B cell (primary cell): ENCODE data around the gene PGAP3. TPM values are rescaled to one million over a fixed set of nuclear protein-coding genes. Genes with fewer than 3 reads are reported as not detected.

ENCODE experiments used
- ATAC-seq: fragments of 200-7000 bp; cut with Tn5 transposase; one replicate; pipeline ENCODE4 v1.10.0; 2021; ENCODE audit warnings: low read depth, mild to moderate bottlenecking, moderate number of reproducible peaks, moderate library complexity
- CTCF ChIA-PET: fragments of 350-600 bp; sonication (Branson Sonifier 250); formaldehyde crosslinking; loops from one replicate; lab custom pipeline; 2021; ENCODE audit warnings: antibody characterized with exemption, inconsistent platforms; lab: Charles Lee
- POLR2A ChIA-PET: fragments of 350-600 bp; sonication (Branson Sonifier 250); formaldehyde crosslinking; loops from one replicate; lab custom pipeline; 2021; ENCODE audit warnings: antibody characterized with exemption; lab: Charles Lee
- DNase-seq: peaks from one replicate; pipeline ENCODE4 v3.0.0; 2013
- H2AFZ ChIP-seq: 2 replicates; pipeline ENCODE4 v1.6.1; 2012; ENCODE audit warnings: mild to moderate bottlenecking, low read depth, low read length; ENCODE audit not compliant: insufficient read depth, poor library complexity, severe bottlenecking
- H3K27ac ChIP-seq, 2 donors: 1 replicate in 1 of 2; 2 replicates in 1 of 2; pipeline ENCODE4 v1.5.1; 2012 to 2013; ENCODE audit warnings: low read length in 2 of 2, mild to moderate bottlenecking in 2 of 2, moderate library complexity in 1 of 2
- H3K27me3 ChIP-seq, 4 experiments: fragments of 200-600 bp in 1 of 4; sonication (generic) in 1 of 4; replicated peaks in 1 of 4; 1 replicate in 2 of 4; 2 replicates in 2 of 4; pipeline versions ENCODE4 v1.6.1 to v1.7.0; 2013 to 2016; ENCODE audit warnings: low read length in 3 of 4, mild to moderate bottlenecking in 2 of 4, mixed read lengths in 1 of 4, moderate library complexity in 1 of 4; ENCODE audit not compliant: insufficient read depth in 4 of 4, control insufficient read depth in 3 of 4; ENCODE audit errors: control extremely low read depth in 1 of 4
- H3K36me3 ChIP-seq, 2 experiments: replicated peaks in 1 of 2; 1 replicate in 1 of 2; 2 replicates in 1 of 2; pipeline versions ENCODE4 v1.6.1 to v1.7.1; 2013; ENCODE audit warnings: low read length in 1 of 2; ENCODE audit not compliant: insufficient read depth in 2 of 2, control insufficient read depth in 1 of 2; ENCODE audit errors: control extremely low read depth in 1 of 2, extremely low read depth in 1 of 2
- H3K4me1 ChIP-seq, 2 donors: fragments of 200-600 bp in 1 of 2; sonication (generic) in 1 of 2; 1 replicate in 1 of 2; 2 replicates in 1 of 2; pipeline versions ENCODE4 v1.5.1 to v1.6.1; 2013 to 2017; ENCODE audit warnings: low read length in 2 of 2; ENCODE audit not compliant: control insufficient read depth in 2 of 2, insufficient read depth in 2 of 2
- H3K4me2 ChIP-seq: replicated peaks from 2 replicates; pipeline ENCODE3; 2012; ENCODE audit warnings: mild to moderate bottlenecking, low read depth, low read length; ENCODE audit not compliant: poor library complexity, severe bottlenecking
- H3K4me3 ChIP-seq, 5 experiments: fragments of 200-600 bp in 1 of 5; sonication (generic) in 1 of 5; 1 replicate in 3 of 5; 2 replicates in 2 of 5; pipeline versions ENCODE4 v1.5.1 to v1.7.0; 2011 to 2016; ENCODE audit warnings: low read length in 4 of 5, mild to moderate bottlenecking in 4 of 5, low read depth in 2 of 5, control low read depth in 1 of 5, moderate library complexity in 1 of 5; ENCODE audit not compliant: insufficient read depth in 1 of 5; ENCODE audit errors: control extremely low read depth in 1 of 5, extremely low read depth in 1 of 5
- H3K79me2 ChIP-seq: fragments of 200-600 bp; sonication (generic); one replicate; pipeline ENCODE4 v1.6.0; 2016; ENCODE audit warnings: low read length; ENCODE audit not compliant: control insufficient read depth, insufficient read depth
- H3K9ac ChIP-seq: fragments of 200-600 bp; sonication (generic); 2 replicates; pipeline ENCODE4 v1.6.1; 2017; ENCODE audit warnings: mild to moderate bottlenecking, low read length, moderate library complexity
- H3K9me3 ChIP-seq, 3 donors: one replicate each; pipeline versions ENCODE4 v1.6.1 to v1.7.1; 2013; ENCODE audit warnings: low read length in 2 of 3; ENCODE audit not compliant: control insufficient read depth in 2 of 3, insufficient read depth in 1 of 3; ENCODE audit errors: control extremely low read depth in 1 of 3
- H4K20me1 ChIP-seq: 2 replicates; pipeline ENCODE4 v1.6.0; 2012; ENCODE audit warnings: mild to moderate bottlenecking, low read length; ENCODE audit not compliant: insufficient read depth, control insufficient read depth, poor library complexity, severe bottlenecking
- H3K27ac Mint-ChIP-seq: one replicate; pipeline ENCODE4 v1.8.0; 2021; ENCODE audit warnings: mixed read lengths
- H3K27me3 Mint-ChIP-seq: one replicate; pipeline ENCODE4 v1.8.0; 2021; ENCODE audit warnings: mixed read lengths
- H3K4me1 Mint-ChIP-seq: one replicate; pipeline ENCODE4 v1.8.0; 2021; ENCODE audit warnings: mixed read lengths
- H3K4me3 Mint-ChIP-seq: one replicate; pipeline ENCODE4 v1.8.0; 2021; ENCODE audit warnings: mixed read lengths
- H3K9me3 Mint-ChIP-seq: one replicate; pipeline ENCODE4 v1.8.0; 2022; ENCODE audit warnings: mixed read lengths; ENCODE audit not compliant: insufficient read depth
- EZH2 ChIP-seq: IDR thresholded peaks from 2 replicates; pipeline ENCODE4 v1.6.1; 2012; ENCODE audit warnings: borderline replicate concordance, low read depth, mild to moderate bottlenecking, moderate library complexity, low read length; ENCODE audit not compliant: insufficient read depth, poor library complexity, severe bottlenecking
- WGBS: methylation state at CpG from one replicate; pipeline ENCODE4 v1.1.5; 2013; ENCODE audit warnings: missing lambda C conversion rate; ENCODE audit not compliant: insufficient coverage; 5-methylcytosine and 5-hydroxymethylcytosine counted together
- intact Hi-C: fragments of 100-400 bp; cut with micrococcal nuclease; formaldehyde crosslinking; loops from one replicate; pipeline ENCODE4 v1.10.0; 2022
- polyA plus RNA-seq: library from polyadenylated mRNA; depleted of rRNA; stranded (reverse); fragments of >200 nt; gene quantifications from 2 replicates; pipeline ENCODE4 v1.2.3, GENCODE V29; 2012
- total RNA-seq, 2 donors: library from RNA; stranded (reverse); fragments of 120-200 nt in 1 of 2; gene quantifications; 1 replicate in 1 of 2; 2 replicates in 1 of 2; pipeline versions ENCODE4 v1.2.3 to v1.2.4, GENCODE V29; 2013 to 2022
- TF ChIP-seq, protein P1 (sequence below): fragments of 200-600 bp; IDR thresholded peaks from one replicate; pipeline ENCODE4 v1.8.0; 2022; ENCODE audit warnings: antibody characterized with exemption, mild to moderate bottlenecking

Gene PGAP3
- total and polyA plus RNA-seq, 2 donors (not counting 1 experiment from before 2014, with no cell fraction given): 27.4 to 34.3 TPM

DNA sequence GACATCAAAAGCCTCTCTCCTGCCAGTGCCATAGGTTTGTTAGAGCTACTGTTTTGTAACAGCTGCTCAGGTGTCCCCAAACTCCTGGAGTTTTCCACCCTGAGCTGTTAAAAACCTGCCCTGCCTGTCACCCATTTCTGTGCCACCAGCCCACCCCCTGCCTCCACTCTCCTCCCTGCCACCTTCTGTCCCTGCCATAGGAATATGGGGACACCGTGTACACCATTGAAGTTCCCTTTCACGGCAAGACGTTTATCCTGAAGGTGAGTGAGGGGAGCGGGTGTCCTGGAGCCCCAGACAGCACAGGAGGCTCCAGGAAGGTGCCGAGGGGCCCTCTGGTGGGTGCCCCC lies 27.9 kb downstream of the PGAP3 start:
- Histone ChIP-seq H3K79me2 (peaks cover 17% of the 10 kb centered on the region), H3K27me3 (no peaks in the 10 kb centered on the region), H3K9ac (no peak overlapping the region), H3K9me3 (no peaks in the 10 kb centered on the region), H2AFZ (peak overlapping the region; percentile 44), H4K20me1 (no peaks in the 10 kb centered on the region), H3K27ac (peak overlapping the region; percentile 81), H3K4me2 (peak overlapping the region; percentile 58), H3K36me3 (peaks cover 0 to 36% of the 10 kb centered on the region in 2 experiments), H3K4me1 (peaks cover 34 to 55% of the 10 kb centered on the region in 2 donors), H3K4me3 (peak overlapping the region in 1 of 5 experiments; percentile 9)
- ChIA-PET CTCF (interaction anchor here (0.6 to 1.6 kb wide), 7 partner anchors 8 to 39 kb away, joined by 3 to 7 read pairs (median 5); partner anchors contain the start of gene PNMT), POLR2A (interaction anchor here (0.6 to 0.9 kb wide), 2 partner anchors 15 to 16 kb away, joined by 7 read pairs; no protein-coding TSS in a partner anchor)
- intact Hi-C loops: no loop called here
- H3K27me3 Mint-ChIP-seq: no peaks in the 10 kb centered on the region
- peaks cover 40% of the 10 kb centered on the region for H3K4me1 Mint-ChIP-seq
- ATAC-seq: no peak
- DNase-seq: no peak
- WGBS: 83% methylated on average over 4 of the region's 5 CpGs
- TF ChIP-seq EZH2: no peak
- TF ChIP-seq, protein P1, sequence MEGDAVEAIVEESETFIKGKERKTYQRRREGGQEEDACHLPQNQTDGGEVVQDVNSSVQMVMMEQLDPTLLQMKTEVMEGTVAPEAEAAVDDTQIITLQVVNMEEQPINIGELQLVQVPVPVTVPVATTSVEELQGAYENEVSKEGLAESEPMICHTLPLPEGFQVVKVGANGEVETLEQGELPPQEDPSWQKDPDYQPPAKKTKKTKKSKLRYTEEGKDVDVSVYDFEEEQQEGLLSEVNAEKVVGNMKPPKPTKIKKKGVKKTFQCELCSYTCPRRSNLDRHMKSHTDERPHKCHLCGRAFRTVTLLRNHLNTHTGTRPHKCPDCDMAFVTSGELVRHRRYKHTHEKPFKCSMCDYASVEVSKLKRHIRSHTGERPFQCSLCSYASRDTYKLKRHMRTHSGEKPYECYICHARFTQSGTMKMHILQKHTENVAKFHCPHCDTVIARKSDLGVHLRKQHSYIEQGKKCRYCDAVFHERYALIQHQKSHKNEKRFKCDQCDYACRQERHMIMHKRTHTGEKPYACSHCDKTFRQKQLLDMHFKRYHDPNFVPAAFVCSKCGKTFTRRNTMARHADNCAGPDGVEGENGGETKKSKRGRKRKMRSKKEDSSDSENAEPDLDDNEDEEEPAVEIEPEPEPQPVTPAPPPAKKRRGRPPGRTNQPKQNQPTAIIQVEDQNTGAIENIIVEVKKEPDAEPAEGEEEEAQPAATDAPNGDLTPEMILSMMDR: no peak
- peak overlapping the region; percentile 96 for H3K27ac Mint-ChIP-seq
- H3K4me3 Mint-ChIP-seq: peak overlapping the region; percentile 67
- H3K9me3 Mint-ChIP-seq: no peaks in the 10 kb centered on the region

DNA sequence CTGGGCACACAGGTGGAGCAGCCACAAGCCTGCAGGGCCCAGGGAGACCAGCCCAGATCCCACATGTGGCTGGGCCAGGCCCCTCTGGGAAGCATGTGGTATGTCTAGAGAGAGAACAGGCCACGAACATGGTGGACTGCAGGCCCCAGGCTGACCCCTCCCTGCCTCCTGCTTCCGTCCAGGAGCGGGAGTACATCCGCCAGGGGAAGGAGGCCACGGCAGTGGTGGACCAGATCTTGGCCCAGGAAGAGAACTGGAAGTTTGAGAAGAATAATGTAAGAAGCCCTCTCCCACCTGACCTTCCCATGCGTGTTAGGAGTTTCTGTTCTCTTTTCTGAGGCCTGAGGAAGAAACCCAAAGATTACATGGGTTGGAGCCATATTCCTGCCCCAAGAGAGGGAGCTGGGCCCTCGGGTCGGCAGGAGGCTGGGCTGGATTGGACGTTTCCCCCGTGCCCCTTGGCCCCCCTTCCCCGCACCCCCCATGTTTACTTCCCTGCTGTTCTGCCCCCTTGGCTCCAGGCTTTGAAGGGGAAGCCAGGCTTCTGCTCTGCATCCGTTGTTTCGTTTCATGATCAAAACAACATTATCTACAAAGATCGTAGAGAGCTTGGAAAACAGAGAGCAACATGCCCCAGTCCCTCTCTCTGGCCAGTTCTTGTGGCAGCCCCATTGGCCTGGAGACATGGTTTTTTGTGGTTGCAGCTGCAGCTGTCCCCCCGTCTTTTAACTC lies 28.4 kb downstream of the PGAP3 start:
- peak overlapping the region; percentile 96 for H3K27ac Mint-ChIP-seq
- Histone ChIP-seq H3K4me2 (peak overlapping the region; percentile 58), H3K36me3 (peaks cover 0 to 41% of the 10 kb centered on the region in 2 experiments), H2AFZ (peak overlapping the region; percentile 44), H3K4me3 (peak overlapping the region in 2 of 5 experiments; percentile 7 to 9), H3K9me3 (no peaks in the 10 kb centered on the region), H3K27ac (peak overlapping the region; percentile 81), H3K4me1 (peaks cover 34 to 55% of the 10 kb centered on the region in 2 donors), H3K79me2 (peaks cover 23% of the 10 kb centered on the region), H3K9ac (no peak overlapping the region), H3K27me3 (no peaks in the 10 kb centered on the region), H4K20me1 (peaks cover 5% of the 10 kb centered on the region)
- ChIA-PET POLR2A (interaction anchor here (0.6 to 0.9 kb wide), 3 partner anchors 16 to 96 kb away, joined by 7 to 11 read pairs (median 7); no protein-coding TSS in a partner anchor), CTCF (interaction anchor here (0.6 to 1.6 kb wide), 7 partner anchors 9 to 39 kb away, joined by 3 to 7 read pairs (median 5); partner anchors contain the start of gene PNMT)
- peak overlapping the region; percentile 67 for H3K4me3 Mint-ChIP-seq
- ATAC-seq (peak; percentile 51), DNase-seq (peak; percentile 66)
- peaks cover 44% of the 10 kb centered on the region for H3K4me1 Mint-ChIP-seq
- no peaks in the 10 kb centered on the region for H3K9me3 Mint-ChIP-seq
- intact Hi-C loops: no loop called here
- no peaks in the 10 kb centered on the region for H3K27me3 Mint-ChIP-seq
- TF ChIP-seq, protein P1: no peak
- 28% methylated on average over 4 of the region's 15 CpGs for WGBS
